ENCODE data around the gene AACS.

AACS gene

GRCh38 chr12:125157177-125157576 lies 91.9 kb downstream of the AACS start:
- DNase-seq, result no peak

GRCh38 chr12:125159702-125160101 lies 94.5 kb downstream of the AACS start:
- DNase-seq, result no peak

GRCh38 chr12:125160281-125160955 lies 95.2 kb downstream of the AACS start:
- DNase-seq, result no peak

GRCh38 chr12:125161712-125162022 lies 96.4 kb downstream of the AACS start:
- DNase-seq, result no peak

GRCh38 chr12:125162489-125163028 lies 97.3 kb downstream of the AACS start:
- DNase-seq, result no peak

GRCh38 chr12:125163148-125163547 lies 97.9 kb downstream of the AACS start:
- DNase-seq, result no peak

- no peak for DNase-seq
Measured at GRCh38 chr12:125164541-125164940, 99.3 kb downstream of the AACS start.

- no peak for DNase-seq
Measured at GRCh38 chr12:125166041-125166440, 100.8 kb downstream of the AACS start.

- DNase-seq, result no peak
Measured at GRCh38 chr12:125167658-125168057, 102.4 kb downstream of the AACS start.

GRCh38 chr12:125169451-125169850 lies 104.2 kb downstream of the AACS start:
- no peak for DNase-seq

GRCh38 chr12:125169870-125170269 lies 104.6 kb downstream of the AACS start:
- DNase-seq, result no peak

GRCh38 chr12:125171267-125171666 lies 106.0 kb downstream of the AACS start:
- no peak for DNase-seq

- DNase-seq, result no peak
Measured at GRCh38 chr12:125172231-125172850, 107.1 kb downstream of the AACS start.

- no peak for DNase-seq
Measured at GRCh38 chr12:125175576-125175975, 110.3 kb downstream of the AACS start.

GRCh38 chr12:125178222-125178621 lies 113.0 kb downstream of the AACS start:
- no peak for DNase-seq

GRCh38 chr12:125180144-125180543 lies 114.9 kb downstream of the AACS start:
- no peak for DNase-seq

- no peak for DNase-seq
Measured at GRCh38 chr12:125181107-125181506, 115.9 kb downstream of the AACS start.

- peak; percentile 78 to 83 for DNase-seq
Measured at GRCh38 chr12:125183187-125184067, 118.2 kb downstream of the AACS start.

GRCh38 chr12:125184213-125184967 lies 119.2 kb downstream of the AACS start:
- DNase-seq, result no peak

GRCh38 chr12:125185311-125185739 lies 120.1 kb downstream of the AACS start:
- no peak for DNase-seq

GRCh38 chr12:125185740-125186470 lies 120.7 kb downstream of the AACS start, which contains the start of gene TMEM132B:
Gene TMEM132B, plus strand, starts transcription at chr12:125186386.
- DNase-seq, result no peak

Data from inflammatory macrophage (primary cell).